Sigmoid colon (tissue), 7 donors: ENCODE measurements around the gene SAMD11. TPM values are rescaled to one million over a fixed set of nuclear protein-coding genes. Genes with fewer than 3 reads are reported as not detected.

Experiments
- DNase-seq: peaks from one replicate; pipeline ENCODE4 v3.0.0-alpha.2; 2019
- H3K27ac ChIP-seq, 4 donors: fragments of 200-600 bp; sonication (generic); one replicate each; pipeline ENCODE4 v1.5.1; 2016 to 2019; ENCODE audit warnings: mild to moderate bottlenecking in 1 of 4
- H3K27me3 ChIP-seq, 3 donors: fragments of 200-600 bp; sonication (generic); one replicate each; pipeline ENCODE4 v1.5.1; 2019; ENCODE audit warnings: mild to moderate bottlenecking in 1 of 3
- H3K36me3 ChIP-seq, 4 donors: fragments of 200-600 bp; sonication (generic); one replicate each; pipeline ENCODE4 v1.5.1; 2016 to 2019
- H3K4me1 ChIP-seq, 4 donors: fragments of 200-600 bp; sonication (generic); one replicate each; pipeline ENCODE4 v1.5.1; 2017 to 2019
- H3K4me3 ChIP-seq, 4 donors: fragments of 200-600 bp; sonication (generic); one replicate each; pipeline ENCODE4 v1.5.1; 2017 to 2019; ENCODE audit warnings: mild to moderate bottlenecking in 2 of 4, moderate library complexity in 1 of 4
- H3K9me3 ChIP-seq, 4 donors: fragments of 200-600 bp in 3 of 4; sonication (generic) in 3 of 4; one replicate each; pipeline versions ENCODE4 v1.5.1 to v1.6.1; 2013 to 2019
- EP300 ChIP-seq, 4 donors: sonication (generic); formaldehyde crosslinking; IDR thresholded peaks; one replicate each; pipeline ENCODE4 v1.6.1; 2017; ENCODE audit warnings: antibody characterized with exemption in 4 of 4
- POLR2A ChIP-seq, 2 donors: fragments of 450-650 bp; IDR thresholded peaks; one replicate each; pipeline ENCODE4 v1.6.1; 2016; ENCODE audit warnings: antibody characterized with exemption in 2 of 2, mild to moderate bottlenecking in 2 of 2, moderate library complexity in 2 of 2
- POLR2AphosphoS5 ChIP-seq, 4 donors: sonication (generic); formaldehyde crosslinking; IDR thresholded peaks; one replicate each; pipeline ENCODE4 v1.6.1; 2017; ENCODE audit warnings: antibody characterized with exemption in 4 of 4
- WGBS, 2 donors: extraction: QIAGEN DNeasy Blood & Tissue Kit; methylation state at CpG; one replicate each; pipeline ENCODE4 v1.1.7; 2013; 5-methylcytosine and 5-hydroxymethylcytosine counted together
- intact Hi-C: fragments of 100-400 bp; cut with DNase I; formaldehyde crosslinking; loops from one replicate; pipeline ENCODE4 v1.15.1; 2023
- polyA plus RNA-seq, 3 donors: library from polyadenylated mRNA; stranded (reverse); fragments of 200-250 nt; gene quantifications; one replicate each; pipeline ENCODE4 v1.2.3, GENCODE V29; 2013
- total RNA-seq, 4 donors: library from RNA; depleted of rRNA; stranded (reverse); fragments of >200 nt; gene quantifications; one replicate each; pipeline ENCODE4 v1.1.0, GENCODE V29; 2016
- TF ChIP-seq, protein P1 (sequence below), 4 experiments: fragments of 450-650 bp in 3 of 4; fragments of 200-600 bp in 1 of 4; IDR thresholded peaks; one replicate each; pipeline ENCODE4 v1.5.1; 2016 to 2019; ENCODE audit warnings: antibody characterized with exemption in 4 of 4, mild to moderate bottlenecking in 3 of 4, moderate library complexity in 2 of 4
- donor health status: healthy with polysubstance abuse.
- donor health status: Bipolar disorder and iron deficiency.
- donor health status: healthy.

The SAMD11 gene
- total and polyA plus RNA-seq, 7 donors: 0.60 to 4.9 (median 4.2) TPM

- Histone ChIP-seq H3K36me3 (peaks cover 32 to 86% (median 38%) of the 10 kb centered on the region in 4 donors), H3K9me3 (no peaks in the 10 kb centered on the region), H3K4me1 (peaks cover 0 to 5% (median 2%) of the 10 kb centered on the region in 4 donors), H3K4me3 (no peak overlapping the region), H3K27ac (no peak overlapping the region), H3K27me3 (peaks cover under 1 to 10% (median 9%) of the 10 kb centered on the region in 3 donors)
- TF ChIP-seq EP300 (IDR thresholded peaks at IDR 0.05) (no peak), POLR2A (IDR thresholded peaks at IDR 0.05) (no peak), POLR2AphosphoS5 (IDR thresholded peaks at IDR 0.05) (no peak)
- TF ChIP-seq, protein P1, sequence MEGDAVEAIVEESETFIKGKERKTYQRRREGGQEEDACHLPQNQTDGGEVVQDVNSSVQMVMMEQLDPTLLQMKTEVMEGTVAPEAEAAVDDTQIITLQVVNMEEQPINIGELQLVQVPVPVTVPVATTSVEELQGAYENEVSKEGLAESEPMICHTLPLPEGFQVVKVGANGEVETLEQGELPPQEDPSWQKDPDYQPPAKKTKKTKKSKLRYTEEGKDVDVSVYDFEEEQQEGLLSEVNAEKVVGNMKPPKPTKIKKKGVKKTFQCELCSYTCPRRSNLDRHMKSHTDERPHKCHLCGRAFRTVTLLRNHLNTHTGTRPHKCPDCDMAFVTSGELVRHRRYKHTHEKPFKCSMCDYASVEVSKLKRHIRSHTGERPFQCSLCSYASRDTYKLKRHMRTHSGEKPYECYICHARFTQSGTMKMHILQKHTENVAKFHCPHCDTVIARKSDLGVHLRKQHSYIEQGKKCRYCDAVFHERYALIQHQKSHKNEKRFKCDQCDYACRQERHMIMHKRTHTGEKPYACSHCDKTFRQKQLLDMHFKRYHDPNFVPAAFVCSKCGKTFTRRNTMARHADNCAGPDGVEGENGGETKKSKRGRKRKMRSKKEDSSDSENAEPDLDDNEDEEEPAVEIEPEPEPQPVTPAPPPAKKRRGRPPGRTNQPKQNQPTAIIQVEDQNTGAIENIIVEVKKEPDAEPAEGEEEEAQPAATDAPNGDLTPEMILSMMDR (IDR thresholded peaks at IDR 0.05): no peak
- 92 to 93% methylated on average over 15 of the region's 15 CpGs for WGBS, 2 donors
- DNase-seq: no peak
- intact Hi-C loops: no loop called here
These were observed 24.2 kb downstream of the SAMD11 start for GRCh38 chr1:947958-948357.

GRCh38 chr1:950268-950667 lies 26.5 kb downstream of the SAMD11 start:
- no peaks in the 10 kb centered on the region for H3K4me1 ChIP-seq
- H3K9me3 ChIP-seq: no peaks in the 10 kb centered on the region
- H3K4me3 ChIP-seq: no peak overlapping the region
- H3K27ac ChIP-seq: no peak overlapping the region
- peaks cover 51 to 100% (median 60%) of the 10 kb centered on the region in 4 donors for H3K36me3 ChIP-seq
- no peaks in the 10 kb centered on the region for H3K27me3 ChIP-seq
- TF ChIP-seq POLR2A (IDR thresholded peaks at IDR 0.05) (no peak), POLR2AphosphoS5 (IDR thresholded peaks at IDR 0.05) (no peak), EP300 (IDR thresholded peaks at IDR 0.05) (no peak)
- TF ChIP-seq, protein P1 (IDR thresholded peaks at IDR 0.05): no peak
- intact Hi-C loops: no loop called here
- no peak for DNase-seq
- WGBS, 2 donors: 86 to 93% methylated on average over 9 of the region's 9 CpGs

DNA sequence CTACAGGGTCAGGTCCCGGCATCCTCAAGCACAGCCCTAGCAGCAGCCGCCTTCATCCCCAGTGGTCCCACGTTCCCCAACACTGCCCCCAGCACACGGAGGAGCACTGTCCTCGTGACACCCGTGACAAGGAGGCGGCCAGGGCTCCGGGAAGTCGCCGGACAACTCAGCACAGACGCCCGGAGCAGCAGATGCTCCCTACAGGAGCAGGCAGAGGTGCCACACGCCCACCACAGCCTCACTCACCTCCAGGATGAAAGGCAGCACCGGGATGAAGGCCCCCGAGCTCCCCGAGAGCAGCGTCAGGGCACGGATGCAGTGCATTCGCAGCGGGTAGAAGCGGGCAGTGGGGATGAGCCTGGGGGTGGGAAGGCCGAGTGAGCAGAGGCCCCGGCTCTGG lies 27.2 kb downstream of the SAMD11 start:
- Histone ChIP-seq H3K27me3 (no peaks in the 10 kb centered on the region), H3K36me3 (peaks cover 57 to 100% (median 64%) of the 10 kb centered on the region in 4 donors), H3K4me3 (no peak overlapping the region), H3K27ac (no peak overlapping the region), H3K4me1 (no peaks in the 10 kb centered on the region), H3K9me3 (no peaks in the 10 kb centered on the region)
- 94 to 96% methylated on average over 23 of the region's 23 CpGs for WGBS, 2 donors
- no peak for DNase-seq
- intact Hi-C loops: no loop called here
- TF ChIP-seq POLR2A (IDR thresholded peaks at IDR 0.05) (no peak), EP300 (IDR thresholded peaks at IDR 0.05) (no peak), POLR2AphosphoS5 (IDR thresholded peaks at IDR 0.05) (no peak)
- TF ChIP-seq, protein P1 (IDR thresholded peaks at IDR 0.05): no peak

GRCh38 chr1:951364-951763 lies 27.6 kb downstream of the SAMD11 start:
- H3K4me1 ChIP-seq: no peaks in the 10 kb centered on the region
- intact Hi-C loops: no loop called here
- DNase-seq: no peak
- H3K9me3 ChIP-seq: no peaks in the 10 kb centered on the region
- H3K36me3 ChIP-seq: peaks cover 62 to 100% (median 68%) of the 10 kb centered on the region in 4 donors
- 81% methylated on average over 6 of the region's 6 CpGs for WGBS, 2 donors
- H3K4me3 ChIP-seq: no peak overlapping the region
- no peak overlapping the region for H3K27ac ChIP-seq
- H3K27me3 ChIP-seq: no peaks in the 10 kb centered on the region
- TF ChIP-seq, protein P1 (IDR thresholded peaks at IDR 0.05): no peak
- TF ChIP-seq EP300 (IDR thresholded peaks at IDR 0.05): no peak
- TF ChIP-seq POLR2AphosphoS5 (IDR thresholded peaks at IDR 0.05): no peak
- TF ChIP-seq POLR2A (IDR thresholded peaks at IDR 0.05): no peak

DNA sequence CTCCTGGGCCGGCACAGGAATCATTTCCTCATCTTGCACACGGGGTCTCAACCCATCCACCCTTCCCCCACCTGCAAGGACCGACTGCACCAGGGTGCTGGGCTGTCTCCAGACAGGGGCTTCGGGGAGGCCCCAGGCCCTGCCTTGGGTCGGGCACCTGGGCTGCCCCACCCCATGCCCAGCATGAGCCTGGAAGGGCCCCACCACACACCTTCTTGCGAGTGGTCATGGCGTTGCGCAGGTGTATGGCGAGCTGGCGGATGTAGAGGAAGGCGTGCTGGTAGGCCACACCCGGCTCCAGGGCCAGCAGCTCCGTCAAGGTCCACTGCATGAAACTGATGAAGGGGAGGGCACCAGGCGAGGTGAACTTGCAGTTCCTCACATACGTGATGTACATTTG lies 28.5 kb downstream of the SAMD11 start:
- H3K4me1 ChIP-seq: peaks cover 0 to 7% (median 5%) of the 10 kb centered on the region in 4 donors
- H3K9me3 ChIP-seq: no peaks in the 10 kb centered on the region
- H3K36me3 ChIP-seq: peaks cover 67 to 99% (median 73%) of the 10 kb centered on the region in 4 donors
- intact Hi-C loops: no loop called here
- 89 to 92% methylated on average over 15 of the region's 15 CpGs for whole genome bisulfite sequencing, 2 donors
- no peaks in the 10 kb centered on the region for H3K27me3 ChIP-seq
- H3K27ac ChIP-seq: no peak overlapping the region
- no peak for DNase-seq
- TF ChIP-seq EP300 (IDR thresholded peaks at IDR 0.05): no peak
- TF ChIP-seq, protein P1 (IDR thresholded peaks at IDR 0.05): no peak
- TF ChIP-seq POLR2AphosphoS5 (IDR thresholded peaks at IDR 0.05): no peak
- no peak for TF ChIP-seq POLR2A (IDR thresholded peaks at IDR 0.05)
- H3K4me3 ChIP-seq: no peak overlapping the region
